ENCODE data around the gene SH3PXD2B. TPM values are rescaled to one million over a fixed set of nuclear protein-coding genes. Genes with fewer than 3 reads are reported as not detected.

SH3PXD2B gene
- total RNA-seq, 1 experiment from 2014 or later: 64.1 TPM

GRCh38 chr5:172315587-172316493, 138.5 kb downstream of the SH3PXD2B start (continued):
- no peak for TF ChIP-seq USF2 (CRISPR knock-in tag; IDR thresholded peaks at IDR 0.05)

DNA sequence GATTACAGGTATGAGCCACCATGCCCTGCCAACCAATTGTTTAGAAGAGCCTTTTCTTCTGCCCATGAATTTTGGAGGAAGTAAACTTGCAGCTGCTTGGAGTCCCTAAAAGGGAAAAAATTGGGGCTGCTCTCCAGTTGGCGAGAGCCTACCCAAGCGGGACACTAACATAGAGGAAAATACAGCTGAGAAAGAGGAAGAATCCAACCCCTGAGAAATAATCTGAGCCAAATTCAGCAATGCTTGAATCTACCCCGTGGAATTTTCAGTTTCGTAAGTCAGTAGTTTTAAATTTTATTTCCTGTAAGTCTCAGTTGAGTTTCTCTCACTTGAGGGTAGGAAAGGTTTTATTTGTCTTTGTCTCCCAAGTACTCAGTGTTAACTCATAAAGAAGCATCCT, 140.4 kb downstream of the SH3PXD2B start:
- Mint-ChIP-seq H3K27me3 (ENCODE audit: low read depth) (no peaks in the 10 kb centered on the region; the same call in 1 of the 2 replicates), H3K36me3 (no peaks in the 10 kb centered on the region), H3K4me1 (peaks cover 4% of the 10 kb centered on the region; the same call in 1 of the 2 replicates), H3K9me3 (no peaks in the 10 kb centered on the region), H3K27ac (no peak overlapping the region), H3K4me3 (no peak overlapping the region)
- ChIA-PET CTCF (interaction anchor here (0.6 to 1.2 kb wide), 2 partner anchors 21 to 456 kb away, joined by 4 to 5 read pairs; no protein-coding TSS in a partner anchor), POLR2A (no interaction called here)
- ATAC-seq: no peak
- no peak for DNase-seq (ENCODE audit: low spot score)
- no peak for TF ChIP-seq ZNF263 (CRISPR knock-in tag; IDR thresholded peaks at IDR 0.05; ENCODE audit: low read depth)
- no peak for TF ChIP-seq CREB1 (CRISPR knock-in tag; IDR thresholded peaks at IDR 0.05)
- TF ChIP-seq ZNF416 (CRISPR knock-in tag; IDR thresholded peaks at IDR 0.05): no peak
- TF ChIP-seq JUN (CRISPR knock-in tag; IDR thresholded peaks at IDR 0.05): no peak
- TF ChIP-seq, protein P1, sequence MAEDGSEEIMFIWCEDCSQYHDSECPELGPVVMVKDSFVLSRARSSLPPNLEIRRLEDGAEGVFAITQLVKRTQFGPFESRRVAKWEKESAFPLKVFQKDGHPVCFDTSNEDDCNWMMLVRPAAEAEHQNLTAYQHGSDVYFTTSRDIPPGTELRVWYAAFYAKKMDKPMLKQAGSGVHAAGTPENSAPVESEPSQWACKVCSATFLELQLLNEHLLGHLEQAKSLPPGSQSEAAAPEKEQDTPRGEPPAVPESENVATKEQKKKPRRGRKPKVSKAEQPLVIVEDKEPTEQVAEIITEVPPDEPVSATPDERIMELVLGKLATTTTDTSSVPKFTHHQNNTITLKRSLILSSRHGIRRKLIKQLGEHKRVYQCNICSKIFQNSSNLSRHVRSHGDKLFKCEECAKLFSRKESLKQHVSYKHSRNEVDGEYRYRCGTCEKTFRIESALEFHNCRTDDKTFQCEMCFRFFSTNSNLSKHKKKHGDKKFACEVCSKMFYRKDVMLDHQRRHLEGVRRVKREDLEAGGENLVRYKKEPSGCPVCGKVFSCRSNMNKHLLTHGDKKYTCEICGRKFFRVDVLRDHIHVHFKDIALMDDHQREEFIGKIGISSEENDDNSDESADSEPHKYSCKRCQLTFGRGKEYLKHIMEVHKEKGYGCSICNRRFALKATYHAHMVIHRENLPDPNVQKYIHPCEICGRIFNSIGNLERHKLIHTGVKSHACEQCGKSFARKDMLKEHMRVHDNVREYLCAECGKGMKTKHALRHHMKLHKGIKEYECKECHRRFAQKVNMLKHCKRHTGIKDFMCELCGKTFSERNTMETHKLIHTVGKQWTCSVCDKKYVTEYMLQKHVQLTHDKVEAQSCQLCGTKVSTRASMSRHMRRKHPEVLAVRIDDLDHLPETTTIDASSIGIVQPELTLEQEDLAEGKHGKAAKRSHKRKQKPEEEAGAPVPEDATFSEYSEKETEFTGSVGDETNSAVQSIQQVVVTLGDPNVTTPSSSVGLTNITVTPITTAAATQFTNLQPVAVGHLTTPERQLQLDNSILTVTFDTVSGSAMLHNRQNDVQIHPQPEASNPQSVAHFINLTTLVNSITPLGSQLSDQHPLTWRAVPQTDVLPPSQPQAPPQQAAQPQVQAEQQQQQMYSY (CRISPR knock-in tag; IDR thresholded peaks at IDR 0.05): no peak
- no peak for TF ChIP-seq E2F4 (CRISPR knock-in tag; IDR thresholded peaks at IDR 0.05; ENCODE audit: borderline replicate concordance, low read depth)
- TF ChIP-seq EMX1 (CRISPR knock-in tag; IDR thresholded peaks at IDR 0.05): no peak
- TF ChIP-seq USF1 (CRISPR knock-in tag; IDR thresholded peaks at IDR 0.05): no peak

DNA sequence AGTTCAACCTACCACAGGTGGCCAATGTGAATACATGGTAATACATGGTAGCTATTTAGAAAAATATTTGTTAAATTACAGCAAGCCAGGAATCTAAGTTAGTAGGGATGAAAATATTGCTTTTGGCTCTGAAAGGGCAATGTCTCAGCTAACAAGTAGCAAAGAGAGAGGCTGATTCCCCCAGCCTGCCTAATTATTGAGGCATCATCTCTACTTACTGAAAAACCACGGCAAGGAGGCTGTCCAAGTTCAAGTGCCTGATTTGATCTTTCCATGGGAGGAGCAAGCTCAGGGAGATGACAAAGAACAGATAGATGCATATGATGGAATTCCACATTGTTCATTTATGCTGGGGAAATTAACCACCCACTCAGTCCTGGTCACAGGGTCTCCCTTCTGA, 142.0 kb downstream of the SH3PXD2B start:
- TF ChIP-seq FOXP1 (CRISPR knock-in tag; IDR thresholded peaks at IDR 0.05; ENCODE audit: borderline replicate concordance): no peak
- TF ChIP-seq, protein P2, sequence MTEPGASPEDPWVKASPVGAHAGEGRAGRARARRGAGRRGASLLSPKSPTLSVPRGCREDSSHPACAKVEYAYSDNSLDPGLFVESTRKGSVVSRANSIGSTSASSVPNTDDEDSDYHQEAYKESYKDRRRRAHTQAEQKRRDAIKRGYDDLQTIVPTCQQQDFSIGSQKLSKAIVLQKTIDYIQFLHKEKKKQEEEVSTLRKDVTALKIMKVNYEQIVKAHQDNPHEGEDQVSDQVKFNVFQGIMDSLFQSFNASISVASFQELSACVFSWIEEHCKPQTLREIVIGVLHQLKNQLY (CRISPR knock-in tag; IDR thresholded peaks at IDR 0.05): no peak
- no peak for TF ChIP-seq ZNF671 (CRISPR knock-in tag; IDR thresholded peaks at IDR 0.05)
- TF ChIP-seq, protein P3, sequence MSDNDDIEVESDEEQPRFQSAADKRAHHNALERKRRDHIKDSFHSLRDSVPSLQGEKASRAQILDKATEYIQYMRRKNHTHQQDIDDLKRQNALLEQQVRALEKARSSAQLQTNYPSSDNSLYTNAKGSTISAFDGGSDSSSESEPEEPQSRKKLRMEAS (CRISPR knock-in tag; IDR thresholded peaks at IDR 0.05): no peak
- no peak for TF ChIP-seq NR2C2 (CRISPR knock-in tag; IDR thresholded peaks at IDR 0.05)
- TF ChIP-seq, protein P4, sequence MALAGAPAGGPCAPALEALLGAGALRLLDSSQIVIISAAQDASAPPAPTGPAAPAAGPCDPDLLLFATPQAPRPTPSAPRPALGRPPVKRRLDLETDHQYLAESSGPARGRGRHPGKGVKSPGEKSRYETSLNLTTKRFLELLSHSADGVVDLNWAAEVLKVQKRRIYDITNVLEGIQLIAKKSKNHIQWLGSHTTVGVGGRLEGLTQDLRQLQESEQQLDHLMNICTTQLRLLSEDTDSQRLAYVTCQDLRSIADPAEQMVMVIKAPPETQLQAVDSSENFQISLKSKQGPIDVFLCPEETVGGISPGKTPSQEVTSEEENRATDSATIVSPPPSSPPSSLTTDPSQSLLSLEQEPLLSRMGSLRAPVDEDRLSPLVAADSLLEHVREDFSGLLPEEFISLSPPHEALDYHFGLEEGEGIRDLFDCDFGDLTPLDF (CRISPR knock-in tag; IDR thresholded peaks at IDR 0.05): no peak

More for the DNA sequence above, 142.0 kb downstream of the SH3PXD2B start:
- Mint-ChIP-seq H3K36me3 (no peaks in the 10 kb centered on the region), H3K4me3 (no peak overlapping the region), H3K9me3 (no peaks in the 10 kb centered on the region), H3K27ac (no peak overlapping the region), H3K27me3 (ENCODE audit: low read depth) (no peaks in the 10 kb centered on the region; the same call in 1 of the 2 replicates), H3K4me1 (peaks cover 4% of the 10 kb centered on the region; the same call in 1 of the 2 replicates)
- ChIA-PET CTCF (no interaction called here), POLR2A (no interaction called here)
- ATAC-seq (no peak), DNase-seq (ENCODE audit: low spot score) (no peak)
